Skeletal muscle tissue (tissue), 4 donors: ENCODE data around the gene CISTR. TPM values are rescaled to one million over a fixed set of nuclear protein-coding genes. Genes with fewer than 3 reads are reported as not detected.
"Not testable (repeated sequence)": the region's sequence is repeated elsewhere in the genome, so short reads cannot be mapped to it uniquely, and the experiment has no call there.

ENCODE experiments used
- H3K27ac ChIP-seq: one replicate; pipeline ENCODE4 v1.7.0; 2013; ENCODE audit warnings: mild to moderate bottlenecking, low read depth, low read length, inconsistent platforms
- H3K27me3 ChIP-seq, 3 donors: one replicate each; pipeline ENCODE4 v1.7.0; 2013; ENCODE audit warnings: low read length in 3 of 3; ENCODE audit not compliant: control insufficient read depth in 3 of 3, insufficient read depth in 3 of 3
- H3K36me3 ChIP-seq, 3 donors: one replicate each; pipeline ENCODE4 v1.7.0; 2013; ENCODE audit warnings: low read length in 3 of 3; ENCODE audit not compliant: control insufficient read depth in 3 of 3, insufficient read depth in 3 of 3
- H3K4me1 ChIP-seq, 3 donors: one replicate each; pipeline ENCODE4 v1.7.0; 2013; ENCODE audit warnings: low read length in 3 of 3, mild to moderate bottlenecking in 3 of 3; ENCODE audit not compliant: control insufficient read depth in 3 of 3, insufficient read depth in 3 of 3
- H3K4me3 ChIP-seq, 3 donors: one replicate each; pipeline ENCODE4 v1.7.0; 2013; ENCODE audit warnings: low read length in 3 of 3
- H3K9ac ChIP-seq, 3 donors: one replicate each; pipeline ENCODE4 v1.7.0; 2013; ENCODE audit warnings: low read length in 3 of 3, mild to moderate bottlenecking in 3 of 3, moderate library complexity in 2 of 3, low read depth in 1 of 3
- H3K9me3 ChIP-seq, 3 donors: one replicate each; pipeline ENCODE4 v1.7.0; 2013; ENCODE audit warnings: low read length in 3 of 3; ENCODE audit not compliant: control insufficient read depth in 3 of 3
- total RNA-seq: library from RNA; depleted of rRNA; stranded (reverse); fragments of >200 nt; gene quantifications from one replicate; pipeline ENCODE4 v1.2.3, GENCODE V29; 2014
- donor health status: Osteomylitis.

Gene CISTR
- total RNA-seq, 1 donor from 2014 or later = not detected

- peak overlapping the region; percentile 89 to 97 (median 95) for H3K9ac ChIP-seq
- peaks cover 30 to 37% (median 34%) of the 10 kb centered on the region in 3 donors for H3K36me3 ChIP-seq
- no peaks in the 10 kb centered on the region for H3K27me3 ChIP-seq
- peak overlapping the region; percentile 84 to 96 (median 87) for H3K4me3 ChIP-seq
- peaks cover 19 to 26% (median 23%) of the 10 kb centered on the region in 3 donors for H3K4me1 ChIP-seq
- no peaks in the 10 kb centered on the region for H3K9me3 ChIP-seq
- peak overlapping the region; percentile 96 for H3K27ac ChIP-seq
Measured at GRCh38 chr12:53726946-53727309, 24.9 kb downstream of the CISTR start.

- H3K27ac ChIP-seq = peak overlapping the region; percentile 96
- H3K4me1 ChIP-seq = peaks cover 19 to 26% (median 23%) of the 10 kb centered on the region in 3 donors
- no peaks in the 10 kb centered on the region for H3K9me3 ChIP-seq
- H3K4me3 ChIP-seq = peak overlapping the region; percentile 84 to 96 (median 87)
- no peaks in the 10 kb centered on the region for H3K27me3 ChIP-seq
- H3K9ac ChIP-seq = peak overlapping the region; percentile 89 to 97 (median 95)
- peaks cover 36 to 43% (median 40%) of the 10 kb centered on the region in 3 donors for H3K36me3 ChIP-seq
Measured at GRCh38 chr12:53726341-53726740, 25.4 kb downstream of the CISTR start.

- H3K9me3 ChIP-seq = no peaks in the 10 kb centered on the region
- peaks cover 19 to 26% (median 23%) of the 10 kb centered on the region in 3 donors for H3K4me1 ChIP-seq
- peak overlapping the region in 2 of 3 donors; percentile 89 to 97 for H3K9ac ChIP-seq
- H3K4me3 ChIP-seq = peak overlapping the region in 2 of 3 donors; percentile 84 to 96
- H3K36me3 ChIP-seq = peaks cover 40 to 48% (median 45%) of the 10 kb centered on the region in 3 donors
- H3K27ac ChIP-seq = peak overlapping the region; percentile 96
- H3K27me3 ChIP-seq = no peaks in the 10 kb centered on the region
Measured at GRCh38 chr12:53725824-53726223, 26.0 kb downstream of the CISTR start.

- peaks cover 54 to 67% (median 63%) of the 10 kb centered on the region in 3 donors for H3K36me3 ChIP-seq
- H3K4me3 ChIP-seq = no peak overlapping the region
- no peak overlapping the region for H3K27ac ChIP-seq
- H3K4me1 ChIP-seq = peaks cover 18 to 20% (median 19%) of the 10 kb centered on the region in 3 donors
- no peaks in the 10 kb centered on the region for H3K27me3 ChIP-seq
- H3K9me3 ChIP-seq = no peaks in the 10 kb centered on the region
- no peak overlapping the region for H3K9ac ChIP-seq
Measured at GRCh38 chr12:53722450-53723041, 29.2 kb downstream of the CISTR start.

- H3K4me1 ChIP-seq = peaks cover 8 to 11% (median 10%) of the 10 kb centered on the region in 3 donors
- H3K36me3 ChIP-seq = peaks cover 60 to 82% (median 79%) of the 10 kb centered on the region in 3 donors
- no peaks in the 10 kb centered on the region for H3K27me3 ChIP-seq
- H3K9ac ChIP-seq = no peak overlapping the region
- H3K27ac ChIP-seq = no peak overlapping the region
- no peaks in the 10 kb centered on the region for H3K9me3 ChIP-seq
- no peak overlapping the region for H3K4me3 ChIP-seq
Measured at GRCh38 chr12:53720946-53721345, 30.8 kb downstream of the CISTR start.

GRCh38 chr12:53719649-53720048 lies 32.1 kb downstream of the CISTR start:
- Histone ChIP-seq H3K9me3 (no peaks in the 10 kb centered on the region), H3K9ac (no peak overlapping the region), H3K27me3 (no peaks in the 10 kb centered on the region), H3K27ac (no peak overlapping the region), H3K4me1 (peaks cover 0 to 2% (median 0%) of the 10 kb centered on the region in 3 donors), H3K36me3 (peaks cover 67 to 85% (median 84%) of the 10 kb centered on the region in 3 donors), H3K4me3 (no peak overlapping the region)

GRCh38 chr12:53718567-53718966 lies 33.2 kb downstream of the CISTR start:
- H3K4me1 ChIP-seq, H3K4me3 ChIP-seq, H3K9ac ChIP-seq, H3K27me3 ChIP-seq, H3K27ac ChIP-seq, H3K9me3 ChIP-seq: not testable (repeated sequence)
- H3K36me3 ChIP-seq = peaks cover 68 to 85% (median 84%) of the 10 kb centered on the region in 3 donors

- Histone ChIP-seq H3K27ac (no peak overlapping the region), H3K27me3 (no peaks in the 10 kb centered on the region), H3K9me3 (no peaks in the 10 kb centered on the region), H3K9ac (no peak overlapping the region), H3K4me1 (no peaks in the 10 kb centered on the region), H3K4me3 (no peak overlapping the region), H3K36me3 (peaks cover 70 to 85% (median 85%) of the 10 kb centered on the region in 3 donors)
Measured at GRCh38 chr12:53717319-53717718, 34.5 kb downstream of the CISTR start.

- peaks cover 0 to 4% (median 0%) of the 10 kb centered on the region in 3 donors for H3K27me3 ChIP-seq
Measured at GRCh38 chr12:53714004-53714403, 37.8 kb downstream of the CISTR start.

GRCh38 chr12:53713516-53713915 lies 38.3 kb downstream of the CISTR start:
- H3K4me1 ChIP-seq = no peaks in the 10 kb centered on the region
- no peak overlapping the region for H3K27ac ChIP-seq
- no peak overlapping the region for H3K9ac ChIP-seq
- H3K27me3 ChIP-seq = peaks cover 0 to 5% (median 4%) of the 10 kb centered on the region in 3 donors
- H3K9me3 ChIP-seq = no peaks in the 10 kb centered on the region
- no peak overlapping the region for H3K4me3 ChIP-seq
- peaks cover 52 to 62% (median 62%) of the 10 kb centered on the region in 3 donors for H3K36me3 ChIP-seq

More at GRCh38 chr12:53714004-53714403, 37.8 kb downstream of the CISTR start:
- H3K4me3 ChIP-seq = no peak overlapping the region
- H3K9ac ChIP-seq = no peak overlapping the region
- H3K4me1 ChIP-seq = no peaks in the 10 kb centered on the region
- no peaks in the 10 kb centered on the region for H3K9me3 ChIP-seq
- peaks cover 52 to 63% (median 62%) of the 10 kb centered on the region in 3 donors for H3K36me3 ChIP-seq
- no peak overlapping the region for H3K27ac ChIP-seq
